NOMO-1 treated with dmso at 0.1 percent for 144 hours (cell line): ENCODE results near the gene CTTNBP2.

Experiments used
- DNase-seq: peaks from one replicate; lab custom pipeline; 2025; ENCODE audit not compliant: unreplicated experiment; lab: John Stamatoyannopoulos, UW

CTTNBP2 gene, protein sequence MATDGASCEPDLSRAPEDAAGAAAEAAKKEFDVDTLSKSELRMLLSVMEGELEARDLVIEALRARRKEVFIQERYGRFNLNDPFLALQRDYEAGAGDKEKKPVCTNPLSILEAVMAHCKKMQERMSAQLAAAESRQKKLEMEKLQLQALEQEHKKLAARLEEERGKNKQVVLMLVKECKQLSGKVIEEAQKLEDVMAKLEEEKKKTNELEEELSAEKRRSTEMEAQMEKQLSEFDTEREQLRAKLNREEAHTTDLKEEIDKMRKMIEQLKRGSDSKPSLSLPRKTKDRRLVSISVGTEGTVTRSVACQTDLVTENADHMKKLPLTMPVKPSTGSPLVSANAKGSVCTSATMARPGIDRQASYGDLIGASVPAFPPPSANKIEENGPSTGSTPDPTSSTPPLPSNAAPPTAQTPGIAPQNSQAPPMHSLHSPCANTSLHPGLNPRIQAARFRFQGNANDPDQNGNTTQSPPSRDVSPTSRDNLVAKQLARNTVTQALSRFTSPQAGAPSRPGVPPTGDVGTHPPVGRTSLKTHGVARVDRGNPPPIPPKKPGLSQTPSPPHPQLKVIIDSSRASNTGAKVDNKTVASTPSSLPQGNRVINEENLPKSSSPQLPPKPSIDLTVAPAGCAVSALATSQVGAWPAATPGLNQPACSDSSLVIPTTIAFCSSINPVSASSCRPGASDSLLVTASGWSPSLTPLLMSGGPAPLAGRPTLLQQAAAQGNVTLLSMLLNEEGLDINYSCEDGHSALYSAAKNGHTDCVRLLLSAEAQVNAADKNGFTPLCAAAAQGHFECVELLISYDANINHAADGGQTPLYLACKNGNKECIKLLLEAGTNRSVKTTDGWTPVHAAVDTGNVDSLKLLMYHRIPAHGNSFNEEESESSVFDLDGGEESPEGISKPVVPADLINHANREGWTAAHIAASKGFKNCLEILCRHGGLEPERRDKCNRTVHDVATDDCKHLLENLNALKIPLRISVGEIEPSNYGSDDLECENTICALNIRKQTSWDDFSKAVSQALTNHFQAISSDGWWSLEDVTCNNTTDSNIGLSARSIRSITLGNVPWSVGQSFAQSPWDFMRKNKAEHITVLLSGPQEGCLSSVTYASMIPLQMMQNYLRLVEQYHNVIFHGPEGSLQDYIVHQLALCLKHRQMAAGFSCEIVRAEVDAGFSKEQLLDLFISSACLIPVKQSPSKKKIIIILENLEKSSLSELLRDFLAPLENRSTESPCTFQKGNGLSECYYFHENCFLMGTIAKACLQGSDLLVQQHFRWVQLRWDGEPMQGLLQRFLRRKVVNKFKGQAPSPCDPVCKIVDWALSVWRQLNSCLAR (N-terminal part only)

DNA sequence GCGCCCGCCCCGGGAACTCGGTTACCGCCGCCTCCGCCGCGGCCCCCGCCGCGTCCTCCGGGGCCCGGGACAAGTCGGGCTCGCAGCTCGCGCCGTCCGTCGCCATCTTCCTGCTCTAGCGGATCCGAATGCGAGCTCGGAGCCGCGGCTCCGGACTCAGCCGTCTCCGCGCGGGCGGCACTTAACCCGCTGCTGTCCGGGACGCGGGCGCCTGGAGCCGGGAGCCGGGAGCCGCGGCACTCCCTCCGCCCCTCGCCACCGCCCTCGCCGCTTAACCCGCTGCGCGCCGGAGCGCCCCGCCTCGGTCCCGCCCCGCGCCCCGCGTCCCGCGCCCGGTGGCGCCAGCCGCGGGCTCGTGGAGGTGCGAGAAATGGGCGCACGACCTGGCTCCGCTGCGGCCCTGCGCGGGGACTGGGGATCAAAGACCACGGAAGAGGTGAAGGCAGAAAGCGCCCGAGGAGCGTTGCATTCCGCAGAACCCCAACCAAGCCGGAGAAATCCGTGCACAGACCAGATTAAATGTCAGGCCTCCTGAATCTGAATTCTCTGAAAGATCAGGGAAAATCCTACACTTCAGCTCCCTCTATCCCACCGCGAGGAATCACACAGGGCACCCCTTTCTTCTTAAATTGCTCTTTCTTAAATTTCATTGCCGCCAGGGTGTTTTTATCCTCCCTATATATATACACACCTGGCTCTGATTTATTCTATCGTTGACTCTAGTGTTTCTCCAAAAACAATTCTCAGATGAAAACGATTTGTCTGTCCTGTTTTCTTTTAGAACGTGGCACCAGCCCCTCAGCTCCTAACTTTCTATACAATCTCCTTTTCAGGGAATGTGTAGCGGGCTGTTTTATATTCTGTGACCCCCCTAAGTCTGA lies at the start of gene CTTNBP2:
TSS of gene CTTNBP2 (minus strand) at position 132 of the 881 bp plus-strand sequence. CDS start at position 106, 26 bp downstream.
- no peak for DNase-seq

DNA sequence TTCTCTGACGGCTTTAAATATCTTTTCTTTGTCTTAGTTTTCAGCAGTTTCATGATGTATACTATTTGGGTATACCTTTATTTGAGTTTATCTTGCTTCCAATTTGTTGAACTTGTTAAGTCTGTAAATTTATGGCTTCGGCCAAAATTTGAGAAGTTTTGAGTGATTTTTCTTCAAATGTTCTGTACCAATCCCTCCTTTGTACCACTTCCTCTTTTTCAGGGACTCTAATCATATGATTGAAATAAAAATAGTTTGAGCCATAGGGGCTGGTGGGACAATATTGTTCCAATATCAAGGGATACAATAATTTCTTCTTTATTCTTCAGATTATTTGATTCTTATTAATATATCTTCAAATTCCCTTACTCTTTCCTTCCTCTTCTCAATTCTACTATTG lies 43.1 kb upstream of the CTTNBP2 start:
- DNase-seq, result no peak

DNA sequence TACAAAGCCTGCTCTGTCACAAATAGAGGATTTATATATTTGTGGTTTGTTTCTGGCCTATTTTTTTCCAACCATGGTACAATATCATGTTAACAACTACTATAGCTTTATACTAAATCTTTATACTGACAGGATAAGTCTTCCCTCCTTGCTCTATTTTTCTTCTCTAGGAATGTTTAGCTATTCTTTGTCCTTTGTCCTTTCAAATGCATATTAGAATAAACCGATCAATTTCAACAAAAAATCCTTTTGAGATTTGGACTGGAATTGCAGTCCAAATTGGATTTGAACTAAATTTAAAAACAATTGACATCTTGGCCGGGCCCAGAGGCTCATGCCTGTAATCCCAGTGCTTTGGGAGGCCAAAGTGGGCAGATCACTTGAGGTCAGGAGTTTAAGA lies 39.2 kb upstream of the CTTNBP2 start:
- DNase-seq, result no peak

DNA sequence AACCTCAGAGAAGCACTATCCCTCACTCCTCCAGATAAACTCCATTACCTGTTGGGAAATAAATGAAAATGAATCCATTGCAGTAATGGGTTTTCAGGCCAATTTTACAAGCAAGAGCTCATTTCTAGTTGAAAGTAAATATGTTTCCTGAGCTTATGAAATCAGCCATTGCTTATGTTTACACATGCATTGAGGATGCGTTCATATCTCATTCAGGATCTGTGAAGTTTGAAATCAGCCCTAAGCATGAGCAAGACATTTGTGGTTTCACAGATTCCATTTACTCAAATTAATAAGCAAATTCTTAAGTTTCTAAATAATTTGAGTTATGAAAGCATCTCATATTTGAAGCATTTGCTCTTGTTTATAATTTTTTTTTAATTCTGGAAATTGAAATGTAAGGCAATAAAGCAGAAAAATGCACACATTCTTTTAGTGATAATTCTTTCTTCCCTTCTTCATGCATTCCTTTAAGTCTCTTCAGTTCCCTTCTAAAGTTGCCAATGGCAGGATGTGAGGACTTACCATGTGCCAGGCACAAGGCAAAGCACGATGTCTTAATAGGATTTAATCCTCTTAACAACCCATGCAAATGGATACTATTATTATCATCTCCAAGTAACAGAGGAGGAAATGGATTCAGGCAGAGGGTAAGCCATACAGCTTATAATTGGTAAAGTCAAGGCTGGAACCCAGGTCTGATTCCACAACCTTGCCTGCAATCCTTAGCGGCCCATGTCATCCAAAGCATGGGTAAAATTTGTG lies 35.0 kb upstream of the CTTNBP2 start:
- no peak for DNase-seq

DNA sequence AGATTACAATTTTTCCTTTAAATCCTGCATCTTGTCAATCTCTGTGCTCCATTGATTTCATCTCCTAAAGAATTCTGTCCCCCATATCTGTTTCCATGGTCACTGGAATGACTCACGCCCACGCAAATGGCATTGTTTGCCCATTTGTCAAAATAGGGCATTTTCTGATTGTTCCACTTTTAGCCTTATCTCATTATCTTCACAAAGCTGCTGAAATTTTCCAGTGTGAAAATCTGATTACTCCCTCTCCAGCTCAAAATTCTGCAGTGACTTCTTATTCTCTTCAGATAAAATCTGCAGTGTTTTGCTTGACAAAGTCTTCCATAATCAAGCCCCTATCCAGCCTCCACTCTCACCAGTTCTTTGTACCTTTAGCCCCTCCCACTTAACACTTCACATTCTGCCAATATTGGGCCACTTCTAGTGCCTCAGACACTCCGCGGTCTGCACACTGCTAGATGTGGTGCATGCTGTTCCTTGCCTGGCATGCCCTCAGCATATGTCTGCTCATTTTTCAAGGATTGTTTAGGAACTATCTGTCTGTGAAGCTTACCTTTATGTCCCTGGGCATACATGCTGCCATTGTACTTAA lies 33.9 kb upstream of the CTTNBP2 start:
- no peak for DNase-seq

DNA sequence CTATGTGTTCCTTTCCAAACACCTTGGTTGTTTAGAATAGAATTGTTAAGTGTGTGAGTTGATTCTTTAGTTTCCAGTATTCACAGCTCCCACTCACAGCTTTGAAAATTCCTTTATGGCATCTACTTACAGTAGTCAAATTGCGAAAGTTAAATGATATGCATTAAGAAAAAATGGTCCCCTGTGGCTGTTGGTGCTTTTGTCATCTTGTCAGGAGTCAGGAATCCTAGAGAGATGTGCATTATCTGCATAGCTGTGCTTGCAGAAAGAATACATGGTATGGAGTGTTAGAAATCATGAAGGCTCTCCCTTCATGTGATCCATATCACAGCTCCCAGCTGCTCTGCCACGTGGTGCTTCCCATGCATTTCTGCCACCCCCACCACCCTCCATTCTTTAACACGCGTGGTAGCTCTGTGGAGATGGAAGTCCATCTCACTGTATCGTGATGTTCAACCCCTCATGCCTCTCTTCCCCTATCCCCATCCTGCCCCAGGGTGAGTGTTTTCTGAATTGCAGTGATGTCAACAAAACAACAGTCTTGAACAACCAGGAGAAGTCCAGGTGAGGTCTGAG lies 29.2 kb upstream of the CTTNBP2 start:
- DNase-seq, result no peak

DNA sequence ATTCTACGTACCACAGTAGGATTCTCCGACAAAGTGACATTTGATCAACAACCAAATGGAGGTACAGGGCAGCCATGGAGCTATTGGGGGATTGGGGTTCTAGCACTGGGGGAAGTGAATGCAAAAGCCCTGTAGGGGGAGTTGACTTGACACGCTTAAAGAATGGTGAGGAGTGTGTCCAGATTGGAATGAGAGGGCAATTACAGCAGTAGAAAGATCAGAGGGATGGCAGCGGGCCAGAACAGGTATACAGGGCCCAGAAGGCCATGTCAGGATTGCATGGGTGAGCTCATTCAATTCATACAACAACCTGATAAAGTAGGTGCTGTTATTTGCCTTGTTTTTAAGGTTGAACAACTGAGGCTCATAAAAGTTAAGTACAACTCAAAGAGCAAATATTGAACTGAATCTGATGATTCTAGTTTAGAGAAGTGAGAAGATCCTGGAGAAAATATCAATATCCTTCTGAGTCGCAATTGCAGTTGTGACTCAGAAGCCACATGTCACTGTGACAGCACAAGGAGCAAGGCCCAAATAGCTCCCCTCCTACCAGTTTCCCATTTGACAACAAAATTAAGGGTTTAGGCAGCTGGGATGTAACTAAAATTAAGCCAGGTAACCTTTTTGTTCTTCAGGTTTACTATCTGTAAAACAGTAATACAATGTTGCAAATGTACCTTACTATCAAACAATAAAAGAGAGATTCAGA lies 28.0 kb upstream of the CTTNBP2 start:
- DNase-seq, result no peak

DNA sequence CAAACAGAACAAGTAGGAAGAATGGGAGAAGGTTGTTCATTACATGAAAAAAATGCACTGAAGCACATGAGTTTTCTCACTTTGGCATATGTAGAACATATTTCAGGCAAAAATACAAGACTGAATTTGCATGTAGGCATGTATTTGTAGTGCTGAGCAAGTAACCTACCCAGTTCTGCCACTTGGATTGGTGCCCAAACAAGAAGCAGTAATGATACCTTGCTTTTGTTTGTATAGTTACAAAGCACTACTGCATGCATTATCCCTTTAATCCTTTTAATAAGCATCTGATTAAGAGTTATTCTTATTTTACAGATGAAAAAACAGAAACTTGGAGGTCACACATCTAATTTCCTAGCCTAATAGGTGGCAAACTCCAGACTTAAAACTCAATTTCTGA lies 23.1 kb upstream of the CTTNBP2 start:
- no peak for DNase-seq

DNA sequence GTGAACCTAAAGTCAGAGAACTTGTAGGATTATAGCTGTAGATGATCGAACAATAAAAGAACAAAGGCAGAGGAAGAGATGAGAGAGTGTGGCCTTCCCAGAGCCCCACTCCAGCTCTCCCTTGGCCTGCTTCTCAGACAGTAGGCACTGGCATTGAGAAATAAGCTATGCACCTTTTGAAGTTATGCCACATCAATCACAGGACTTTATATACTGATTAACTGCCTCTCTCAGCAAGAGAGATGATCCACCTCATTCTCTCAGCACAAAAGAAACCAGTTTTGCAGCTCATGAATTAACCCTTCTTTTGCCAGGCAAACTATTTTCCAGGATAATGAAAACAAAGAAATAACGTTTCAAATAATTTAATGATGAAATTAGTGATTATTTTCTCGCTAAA lies 22.0 kb upstream of the CTTNBP2 start:
- DNase-seq, result no peak

DNA sequence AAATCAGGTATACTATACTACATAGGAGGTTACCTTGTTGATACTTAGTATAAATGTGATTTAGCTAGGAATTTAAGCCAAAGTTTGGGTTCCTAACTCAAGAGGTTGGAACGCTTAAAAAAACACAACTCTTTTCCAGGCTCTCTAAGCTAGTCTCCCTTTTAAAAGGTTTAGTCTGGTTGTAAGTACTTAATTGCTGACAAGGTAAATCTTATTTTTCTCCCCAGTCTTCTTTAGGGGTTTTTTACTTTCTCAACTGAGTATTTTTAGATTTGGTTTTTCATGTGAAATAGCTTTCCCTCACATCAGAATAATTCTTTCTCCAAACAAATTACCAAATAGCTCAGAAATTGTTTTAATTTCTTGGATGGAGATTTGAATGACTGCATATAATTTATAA lies 20.8 kb upstream of the CTTNBP2 start:
- no peak for DNase-seq

DNA sequence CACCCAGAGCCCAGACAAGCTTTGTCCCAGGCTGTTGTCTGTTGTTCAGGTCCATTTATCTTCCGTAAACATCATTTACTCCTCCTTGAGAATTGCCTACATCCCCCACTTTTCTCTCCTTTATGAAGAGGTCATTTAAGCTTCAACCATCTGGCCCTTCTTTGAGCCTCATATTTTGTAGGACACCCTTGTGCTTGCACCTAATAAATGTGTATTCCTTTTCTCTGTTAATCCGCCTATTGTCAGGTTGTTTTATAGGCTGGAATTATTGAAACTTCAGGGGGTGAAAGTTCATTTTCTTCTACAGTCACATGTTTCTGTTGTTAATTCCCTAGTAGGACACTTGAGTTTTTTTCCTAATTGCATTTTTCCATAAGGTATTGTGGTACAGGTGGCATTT lies 19.6 kb upstream of the CTTNBP2 start:
- DNase-seq, result no peak

DNA sequence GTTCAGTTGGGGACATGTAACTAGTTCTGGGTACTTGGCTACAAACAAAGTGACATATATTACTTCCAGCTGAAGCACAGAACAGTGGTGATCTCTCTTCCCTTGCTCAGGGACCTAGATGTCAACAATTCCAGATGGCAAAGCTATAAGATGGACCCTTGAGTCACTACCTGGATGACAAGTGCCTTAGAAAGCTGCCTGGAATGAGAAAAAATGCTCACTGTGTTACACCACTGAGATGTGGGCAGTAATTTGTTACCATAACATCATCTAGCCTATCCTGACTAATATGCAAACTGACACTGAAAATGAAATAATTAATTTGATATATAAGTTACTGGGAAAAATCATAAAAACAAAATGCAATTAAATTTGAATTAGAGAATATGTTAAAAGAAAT lies 16.4 kb upstream of the CTTNBP2 start:
- DNase-seq, result no peak

DNA sequence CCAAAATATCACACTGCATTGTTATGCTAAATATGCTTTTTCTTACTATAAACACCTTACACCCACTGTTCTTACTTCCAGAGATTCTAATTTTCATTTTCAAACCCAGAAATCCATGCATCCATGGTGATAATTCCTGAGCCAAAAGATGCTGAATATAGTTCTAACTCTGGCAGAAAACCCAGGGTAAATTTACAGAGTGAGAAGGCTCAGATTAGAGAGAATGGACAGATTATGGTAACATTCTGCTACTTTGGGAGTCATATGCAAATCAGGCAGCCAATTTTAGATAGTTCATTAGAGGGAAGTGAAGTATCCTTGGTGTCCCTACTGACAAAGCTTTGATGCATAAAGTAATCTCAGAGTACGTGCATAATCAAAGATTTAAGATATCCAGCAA lies 15.4 kb upstream of the CTTNBP2 start:
- DNase-seq, result no peak

DNA sequence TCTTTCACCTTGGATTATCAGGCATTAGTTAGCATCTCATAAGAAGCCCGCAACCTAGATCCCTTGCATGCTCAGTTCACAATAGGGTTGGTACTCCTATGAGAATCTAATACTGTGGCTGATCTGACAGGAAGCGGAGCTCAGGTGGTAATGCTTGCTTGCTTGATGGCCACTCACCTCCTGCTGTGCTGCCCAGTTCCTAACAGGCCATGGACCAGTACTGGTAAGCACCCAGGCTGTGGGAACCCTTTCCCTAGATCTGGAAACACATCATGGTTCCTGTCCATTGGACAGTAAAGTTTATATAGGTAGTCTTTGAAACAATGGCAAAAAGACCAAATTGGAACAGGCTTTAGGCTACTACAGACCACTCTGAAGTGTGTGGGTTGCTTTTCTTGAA lies 9.4 kb upstream of the CTTNBP2 start:
- no peak for DNase-seq

DNA sequence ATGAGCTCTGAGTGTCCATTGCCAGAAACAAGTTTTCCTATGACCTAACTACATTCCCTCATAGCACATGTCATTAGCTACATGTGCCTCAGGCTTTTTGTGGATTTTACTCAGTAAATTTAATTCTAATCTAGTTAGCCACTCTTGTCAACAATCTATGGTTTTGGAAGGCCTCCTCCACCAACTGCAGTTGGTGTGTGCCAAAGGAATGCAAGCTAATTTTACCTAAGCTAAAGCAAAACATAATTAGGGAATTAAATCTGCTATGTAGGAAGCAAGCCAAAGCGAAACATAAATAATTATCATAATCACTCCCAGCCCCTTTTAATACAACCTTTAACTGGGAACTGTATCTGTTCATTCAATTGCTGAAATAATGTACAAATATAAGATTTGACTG lies 3.5 kb upstream of the CTTNBP2 start:
- DNase-seq, result no peak

DNA sequence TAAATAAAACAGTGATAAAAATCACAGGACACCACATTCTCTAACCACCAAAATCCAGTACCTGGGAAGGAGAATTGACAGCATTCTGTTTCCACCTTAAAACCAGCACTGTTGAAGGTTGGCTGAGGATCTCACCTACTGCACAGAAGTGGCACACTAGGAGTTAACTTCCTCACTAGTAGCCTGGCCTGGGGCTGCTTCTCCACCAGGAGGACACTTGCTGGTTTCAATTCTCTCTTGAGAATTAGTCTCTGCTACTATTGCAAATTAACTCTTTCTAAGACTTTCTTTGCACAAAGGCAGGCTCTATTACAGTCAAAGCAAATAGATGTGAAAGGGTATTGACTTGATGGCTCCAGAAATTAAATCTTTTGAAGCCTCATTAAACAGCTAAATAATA lies 2.3 kb upstream of the CTTNBP2 start:
- DNase-seq, result no peak

DNA sequence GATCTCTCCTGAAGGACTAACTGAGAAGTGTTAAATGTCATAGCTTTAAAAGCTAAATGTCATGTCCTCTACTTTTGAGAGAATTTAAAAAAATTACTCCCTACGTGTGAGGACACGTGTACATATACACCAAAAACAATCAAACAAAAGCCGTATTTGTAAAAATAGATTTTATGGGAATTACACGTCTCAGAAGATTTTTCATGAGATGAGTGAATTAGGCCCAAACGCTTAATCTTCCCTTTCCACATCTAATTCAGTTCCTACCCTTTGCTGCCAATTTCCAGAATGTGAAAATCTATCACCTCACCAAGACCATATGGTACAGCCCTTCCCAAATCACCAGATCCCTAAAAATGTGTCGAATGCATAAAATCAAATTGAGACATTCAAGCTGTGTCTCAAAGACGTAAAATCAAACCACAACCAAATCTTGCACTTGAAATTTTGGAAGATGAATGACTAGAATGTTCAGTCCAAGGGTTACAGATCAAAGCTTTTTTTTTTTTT lies 1.0 kb upstream of the CTTNBP2 start:
- DNase-seq, result no peak
